Erythroblast (primary cell): Measurements from ENCODE around the gene JAKMIP3.

Source experiments
- DNase-seq, 2 experiments: peaks; one replicate each; lab custom pipeline; 2025; lab: John Stamatoyannopoulos, UW
- GATA1 ChIP-seq: IDR thresholded peaks from 2 replicates; pipeline ENCODE4 v1.6.1; 2011; ENCODE audit warnings: low read depth, mild to moderate bottlenecking, control low read depth, low read length, moderate library complexity
- POLR2A ChIP-seq: IDR thresholded peaks from 2 replicates; pipeline ENCODE4 v1.6.1; 2011; ENCODE audit warnings: mild to moderate bottlenecking, low read length

Gene JAKMIP3

GRCh38 chr10:132094581-132095234 is 29.0 kb downstream of the JAKMIP3 start:
- no peak for DNase-seq
- TF ChIP-seq POLR2A (no peak), GATA1 (no peak)

- no peak for DNase-seq
These were observed 29.8 kb downstream of the JAKMIP3 start for GRCh38 chr10:132095403-132096113.

GRCh38 chr10:132096223-132096622 is 30.5 kb downstream of the JAKMIP3 start:
- DNase-seq, result no peak

More at GRCh38 chr10:132095403-132096113, 29.8 kb downstream of the JAKMIP3 start:
- no peak for TF ChIP-seq POLR2A
- TF ChIP-seq GATA1, result no peak

GRCh38 chr10:132096863-132097478 is 31.2 kb downstream of the JAKMIP3 start:
- TF ChIP-seq GATA1 (no peak), POLR2A (no peak)
- DNase-seq, result no peak

More at GRCh38 chr10:132096223-132096622, 30.5 kb downstream of the JAKMIP3 start:
- TF ChIP-seq GATA1, result no peak
- TF ChIP-seq POLR2A, result no peak

- DNase-seq, result no peak
- TF ChIP-seq POLR2A (no peak), GATA1 (no peak)
These were observed 32.0 kb downstream of the JAKMIP3 start for GRCh38 chr10:132097609-132098377.

- TF ChIP-seq GATA1 (no peak), POLR2A (no peak)
- no peak for DNase-seq
These were observed 33.0 kb downstream of the JAKMIP3 start for GRCh38 chr10:132098539-132099388.

GRCh38 chr10:132099389-132100090 is 33.8 kb downstream of the JAKMIP3 start:
- TF ChIP-seq POLR2A (no peak), GATA1 (no peak)
- DNase-seq, result no peak

GRCh38 chr10:132100091-132100481 is 34.3 kb downstream of the JAKMIP3 start:
- TF ChIP-seq POLR2A (no peak), GATA1 (no peak)
- no peak for DNase-seq

- no peak for DNase-seq
- TF ChIP-seq GATA1, result no peak
- TF ChIP-seq POLR2A, result no peak
These were observed 35.0 kb downstream of the JAKMIP3 start for GRCh38 chr10:132100556-132101349.

- DNase-seq, result no peak
- no peak for TF ChIP-seq POLR2A
- TF ChIP-seq GATA1, result no peak
These were observed 35.8 kb downstream of the JAKMIP3 start for GRCh38 chr10:132101529-132101928.

- TF ChIP-seq POLR2A, result no peak
- no peak for TF ChIP-seq GATA1
- no peak for DNase-seq
These were observed 36.4 kb downstream of the JAKMIP3 start for GRCh38 chr10:132102071-132102716.
